Brain microvascular endothelial cell (primary cell): Measurements from ENCODE around the gene CEP63.

Experiments used
- DNase-seq: peaks from one replicate; pipeline ENCODE4 v3.0.0-alpha.2; 2020
- H3K27ac ChIP-seq: fragments of 250-450 bp; sonication (Bioruptor Pico); 2 replicates; pipeline ENCODE4 v1.5.1; 2020; ENCODE audit warnings: mild to moderate bottlenecking, moderate library complexity
- H3K27me3 ChIP-seq: fragments of 250-450 bp; sonication (Bioruptor Pico); replicated peaks from 2 replicates; pipeline ENCODE4 v1.5.1; 2020; ENCODE audit warnings: mild to moderate bottlenecking
- H3K36me3 ChIP-seq: fragments of 250-450 bp; sonication (Bioruptor Pico); replicated peaks from 2 replicates; pipeline ENCODE4 v1.5.1; 2020; ENCODE audit warnings: mild to moderate bottlenecking
- H3K4me3 ChIP-seq: 2 replicates; pipeline ENCODE4 v1.5.1; 2011; ENCODE audit warnings: low read depth, mild to moderate bottlenecking, control low read depth, low read length, moderate library complexity
- CTCF ChIP-seq: IDR thresholded peaks from 2 replicates; pipeline ENCODE4 v1.5.1; 2011; ENCODE audit warnings: low read depth, mild to moderate bottlenecking, moderate library complexity, low read length, control low read depth, inconsistent platforms; ENCODE audit errors: missing control alignments
- in situ Hi-C: cut with HindIII; loops from 2 replicates; pipeline ENCODE4 v1.10.0; 2017; ENCODE audit warnings: low sequenced_read_pairs, low pct_ligation_motif_present

CEP63 gene

DNA sequence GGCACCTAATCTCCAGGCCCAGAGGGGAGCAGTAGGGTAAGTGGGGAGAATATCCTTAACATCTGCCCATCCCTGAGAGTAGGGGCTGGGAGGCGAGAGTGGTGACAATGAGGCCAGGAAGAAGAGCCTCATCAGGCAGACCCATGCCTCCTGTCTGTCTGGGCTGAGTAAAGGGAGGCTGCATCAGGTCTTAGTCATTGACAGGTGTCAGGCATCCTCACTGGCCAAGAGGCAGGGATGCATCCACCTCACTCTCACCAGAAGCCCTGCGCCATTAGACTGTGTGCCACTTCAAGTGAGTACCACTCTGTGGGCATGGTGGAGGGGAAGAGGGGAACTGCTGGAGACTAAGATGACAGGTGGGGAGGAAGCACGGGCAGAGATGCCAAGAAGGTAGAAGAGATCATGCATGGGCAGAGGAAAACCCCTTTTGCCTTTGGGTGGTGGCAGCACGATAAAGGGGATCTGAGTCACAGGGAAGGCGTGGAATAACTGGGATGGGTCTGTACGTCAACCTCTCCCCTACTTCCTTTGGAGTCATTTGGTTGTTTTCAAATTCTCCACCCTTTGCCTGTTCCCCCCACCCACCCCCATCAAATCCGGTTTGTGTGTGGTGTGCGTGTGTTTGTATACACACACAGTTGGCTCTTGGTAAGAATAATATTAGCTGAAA, 14.2 kb upstream of the CEP63 start:
- Histone ChIP-seq H3K27me3 (no peaks in the 10 kb centered on the region), H3K27ac (peak overlapping the region; percentile 17), H3K36me3 (peaks cover 2% of the 10 kb centered on the region), H3K4me3 (no peak overlapping the region)
- in situ Hi-C loops, result loop anchor here (10.0 kb wide), 1 partner anchor 167 kb away; no protein-coding TSS in a partner anchor
- DNase-seq, result peak; percentile 56
- no peak for TF ChIP-seq CTCF

GRCh38 chr3:134472831-134473230, 13.0 kb upstream of the CEP63 start:
- in situ Hi-C loops, result loop anchor here (10.0 kb wide), 1 partner anchor 168 kb away; no protein-coding TSS in a partner anchor
- Histone ChIP-seq H3K27ac (no peak overlapping the region), H3K27me3 (no peaks in the 10 kb centered on the region)

GRCh38 chr3:134473868-134474546, 11.8 kb upstream of the CEP63 start:
- H3K27me3 ChIP-seq, result no peaks in the 10 kb centered on the region
- H3K27ac ChIP-seq, result no peak overlapping the region
- peaks cover 13% of the 10 kb centered on the region for H3K36me3 ChIP-seq
- H3K4me3 ChIP-seq, result no peak overlapping the region
- peak; percentile 66 for TF ChIP-seq CTCF
- peak; percentile 84 for DNase-seq
- in situ Hi-C loops, result loop anchor here (10.0 kb wide), 1 partner anchor 169 kb away; no protein-coding TSS in a partner anchor

More at GRCh38 chr3:134472831-134473230, 13.0 kb upstream of the CEP63 start:
- Histone ChIP-seq H3K4me3 (no peak overlapping the region), H3K36me3 (peaks cover 2% of the 10 kb centered on the region)
- DNase-seq, result no peak
- TF ChIP-seq CTCF, result no peak

- Histone ChIP-seq H3K27me3 (no peaks in the 10 kb centered on the region), H3K36me3 (peaks cover 15% of the 10 kb centered on the region), H3K27ac (no peak overlapping the region), H3K4me3 (no peak overlapping the region)
- no peak for DNase-seq
- TF ChIP-seq CTCF, result no peak
- in situ Hi-C loops, result loop anchor here (10.0 to 25.0 kb wide), 2 partner anchors 170 to 238 kb away; no protein-coding TSS in a partner anchor
Measured at GRCh38 chr3:134474956-134475355, 10.9 kb upstream of the CEP63 start.

DNA sequence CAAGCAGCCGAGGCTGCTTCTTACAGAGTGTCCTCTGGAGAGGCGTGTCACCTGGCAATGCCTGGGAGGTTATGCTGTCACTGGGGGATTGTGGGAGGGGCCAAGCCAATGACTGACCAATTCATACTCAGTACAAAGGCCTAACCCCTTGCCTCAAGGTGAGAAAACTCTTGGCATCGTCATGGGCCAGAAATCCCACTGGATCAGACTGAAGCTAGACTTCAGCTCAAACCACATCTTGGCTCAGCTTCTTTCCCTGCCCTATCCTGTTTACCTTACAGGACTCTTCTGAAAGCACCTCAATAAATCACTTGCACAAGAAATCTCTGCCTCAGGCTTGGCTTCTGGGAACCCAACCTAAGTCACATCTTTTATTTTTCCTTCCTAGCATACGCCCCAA, 9.6 kb upstream of the CEP63 start:
- H3K36me3 ChIP-seq, result peaks cover 25% of the 10 kb centered on the region
- in situ Hi-C loops, result loop anchor here (10.0 to 25.0 kb wide), 2 partner anchors 172 to 239 kb away; no protein-coding TSS in a partner anchor
- H3K27ac ChIP-seq, result no peak overlapping the region
- no peaks in the 10 kb centered on the region for H3K27me3 ChIP-seq
- H3K4me3 ChIP-seq, result no peak overlapping the region
- no peak for DNase-seq
- TF ChIP-seq CTCF, result no peak
